Neural progenitor cell (in vitro differentiated cells): ENCODE results near the gene KRTAP2-4.

ENCODE experiments used
- EZH2phosphoT487 ChIP-seq: fragments of 200-600 bp; sonication (generic); IDR thresholded peaks from 2 replicates; pipeline ENCODE4 v1.6.1; 2017; ENCODE audit warnings: antibody characterized with exemption
- TF ChIP-seq, protein P1 (sequence below): fragments of 200-600 bp; sonication (generic); IDR thresholded peaks from 2 replicates; pipeline ENCODE4 v1.5.1; 2017; ENCODE audit warnings: antibody characterized with exemption, mild to moderate bottlenecking

DNA sequence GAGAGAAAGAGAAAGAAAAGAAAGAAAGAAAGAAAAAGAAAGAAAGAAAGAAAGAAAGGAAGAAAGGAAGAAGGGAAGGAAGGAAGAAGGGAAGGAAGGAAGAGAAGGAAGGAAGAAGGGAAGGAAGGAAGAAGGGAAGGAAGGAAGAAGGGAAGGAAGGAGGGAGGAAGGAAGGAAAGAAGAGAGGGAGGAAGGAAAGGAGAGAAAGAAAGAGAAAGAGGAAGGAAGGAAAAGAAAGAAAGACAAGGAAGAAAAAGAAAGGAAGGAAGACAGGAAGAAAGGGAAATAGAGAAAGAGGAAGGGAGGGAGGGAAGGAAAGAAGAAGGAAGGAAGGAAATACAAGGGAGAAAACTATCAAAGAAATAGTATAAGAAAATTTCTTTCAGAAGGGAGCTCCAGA is 11.1 kb upstream of the KRTAP2-4 start:
- TF ChIP-seq, protein P1, sequence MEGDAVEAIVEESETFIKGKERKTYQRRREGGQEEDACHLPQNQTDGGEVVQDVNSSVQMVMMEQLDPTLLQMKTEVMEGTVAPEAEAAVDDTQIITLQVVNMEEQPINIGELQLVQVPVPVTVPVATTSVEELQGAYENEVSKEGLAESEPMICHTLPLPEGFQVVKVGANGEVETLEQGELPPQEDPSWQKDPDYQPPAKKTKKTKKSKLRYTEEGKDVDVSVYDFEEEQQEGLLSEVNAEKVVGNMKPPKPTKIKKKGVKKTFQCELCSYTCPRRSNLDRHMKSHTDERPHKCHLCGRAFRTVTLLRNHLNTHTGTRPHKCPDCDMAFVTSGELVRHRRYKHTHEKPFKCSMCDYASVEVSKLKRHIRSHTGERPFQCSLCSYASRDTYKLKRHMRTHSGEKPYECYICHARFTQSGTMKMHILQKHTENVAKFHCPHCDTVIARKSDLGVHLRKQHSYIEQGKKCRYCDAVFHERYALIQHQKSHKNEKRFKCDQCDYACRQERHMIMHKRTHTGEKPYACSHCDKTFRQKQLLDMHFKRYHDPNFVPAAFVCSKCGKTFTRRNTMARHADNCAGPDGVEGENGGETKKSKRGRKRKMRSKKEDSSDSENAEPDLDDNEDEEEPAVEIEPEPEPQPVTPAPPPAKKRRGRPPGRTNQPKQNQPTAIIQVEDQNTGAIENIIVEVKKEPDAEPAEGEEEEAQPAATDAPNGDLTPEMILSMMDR = no peak
- no peak for TF ChIP-seq EZH2phosphoT487
